OCI-LY7 (cell line): ENCODE data around the gene GEMIN5. TPM values are rescaled to one million over a fixed set of nuclear protein-coding genes. Genes with fewer than 3 reads are reported as not detected.

ENCODE experiments used
- BruUV-seq: library from RNA; stranded (reverse); fragments of 400-500 nt; replicated peaks from 2 replicates; lab custom pipeline; 2021; lab: Mats Ljungman, UMichigan
- CTCF ChIA-PET: fragments of 300-600 bp; sonication (Branson Sonifier 250); formaldehyde crosslinking; loops from one replicate; lab custom pipeline; 2022; ENCODE audit warnings: antibody characterized with exemption; ENCODE audit not compliant: unreplicated experiment; lab: Charles Lee
- POLR2A ChIA-PET: fragments of 300-600 bp; sonication (Branson Sonifier 250); formaldehyde crosslinking; loops from one replicate; lab custom pipeline; 2022; ENCODE audit warnings: antibody characterized with exemption; lab: Charles Lee
- DNase-seq: peaks from one replicate; pipeline ENCODE4 v3.0.0-alpha.2; 2015; ENCODE audit warnings: low spot score
- H2AFZ ChIP-seq: fragments of 200-600 bp; sonication (generic), shearing (Covaris generic); 2 replicates; pipeline ENCODE4 v1.6.1; 2014; ENCODE audit warnings: mild to moderate bottlenecking, antibody characterized with exemption, low read length, moderate library complexity
- H3K27ac ChIP-seq: fragments of 200-600 bp; sonication (generic); 2 replicates; pipeline ENCODE4 v1.5.1; 2014; ENCODE audit warnings: mixed run types, low read depth, mild to moderate bottlenecking, moderate library complexity, low read length, inconsistent platforms; ENCODE audit not compliant: poor library complexity, severe bottlenecking
- H3K36me3 ChIP-seq: fragments of 200-600 bp; sonication (generic); 2 replicates; pipeline ENCODE4 v1.6.1; 2014; ENCODE audit warnings: mild to moderate bottlenecking, antibody characterized with exemption, low read length, moderate library complexity, mixed read lengths; ENCODE audit not compliant: insufficient read depth
- H3K4me1 ChIP-seq: fragments of 200-600 bp; sonication (generic); 2 replicates; pipeline ENCODE4 v1.5.1; 2014; ENCODE audit warnings: mild to moderate bottlenecking, low read length; ENCODE audit not compliant: insufficient read depth, poor library complexity, severe bottlenecking
- H3K4me2 ChIP-seq: fragments of 200-600 bp; sonication (generic); 2 replicates; pipeline ENCODE4 v1.6.1; 2014; ENCODE audit warnings: mild to moderate bottlenecking, low read length
- H3K4me3 ChIP-seq: fragments of 200-600 bp; sonication (generic); 2 replicates; pipeline ENCODE4 v1.5.1; 2014; ENCODE audit warnings: mild to moderate bottlenecking, low read depth, low read length; ENCODE audit not compliant: poor library complexity, severe bottlenecking
- H3K79me2 ChIP-seq: fragments of 200-600 bp; sonication (generic); 2 replicates; pipeline ENCODE4 v1.6.1; 2016; ENCODE audit warnings: low read depth, mild to moderate bottlenecking, low read length, moderate library complexity, mixed read lengths; ENCODE audit not compliant: insufficient read depth
- H3K9me2 ChIP-seq: fragments of 200-600 bp; sonication (generic); 2 replicates; pipeline ENCODE4 v1.6.1; 2016; ENCODE audit warnings: mild to moderate bottlenecking, low read length, mixed read lengths; ENCODE audit not compliant: insufficient read depth
- H3K9me3 ChIP-seq: fragments of 200-600 bp; sonication (generic); 2 replicates; pipeline ENCODE4 v1.6.1; 2014; ENCODE audit warnings: mild to moderate bottlenecking, mixed run types, low read length, mixed read lengths
- H4K20me1 ChIP-seq: fragments of 200-600 bp; sonication (generic); 2 replicates; pipeline ENCODE4 v1.6.1; 2014; ENCODE audit warnings: mild to moderate bottlenecking, antibody characterized with exemption, low read length, moderate library complexity, mixed read lengths; ENCODE audit not compliant: insufficient read depth
- CTCF ChIP-seq: fragments of 200-600 bp; sonication (generic); conservative IDR thresholded peaks from 2 replicates; pipeline ENCODE4 v1.5.1; 2014; ENCODE audit warnings: mild to moderate bottlenecking, antibody characterized with exemption, low read length, moderate library complexity, mixed read lengths
- EZH2phosphoT487 ChIP-seq: fragments of 200-600 bp; sonication (generic); IDR thresholded peaks from 2 replicates; pipeline ENCODE4 v1.6.1; 2018; ENCODE audit warnings: low read depth, borderline replicate concordance, mild to moderate bottlenecking, mixed run types, antibody characterized with exemption, low read length, moderate library complexity, mixed read lengths
- intact Hi-C: fragments of 100-400 bp; cut with micrococcal nuclease; formaldehyde crosslinking; loops from one replicate; pipeline ENCODE4 v1.10.0; 2022; ENCODE audit not compliant: unreplicated experiment
- total RNA-seq, 2 experiments: library from RNA; depleted of rRNA in 1 of 2; stranded (reverse); fragments of >200 nt in 1 of 2; shearing (Covaris generic) in 1 of 2; gene quantifications; 2 replicates each; pipeline ENCODE4 v1.2.3, GENCODE V29; 2014 to 2022

GEMIN5 gene
- total RNA-seq, 2 experiments from 2014 or later, result 17.9 to 25.6 TPM

GRCh38 chr5:154956712-154957111 lies 18.7 kb upstream of the GEMIN5 start:
- no peaks in the 10 kb centered on the region for H3K9me3 ChIP-seq
- no peaks in the 10 kb centered on the region for H4K20me1 ChIP-seq
- DNase-seq, result no peak
- ChIA-PET POLR2A (interaction anchor here (1.4 kb wide), 1 partner anchor 13 kb away, joined by 3 read pairs; no protein-coding TSS in a partner anchor), CTCF (no interaction called here)
- H3K4me2 ChIP-seq, result no peak overlapping the region
- H2AFZ ChIP-seq, result no peak overlapping the region
- H3K27ac ChIP-seq, result no peak overlapping the region
- H3K36me3 ChIP-seq, result peaks cover 88% of the 10 kb centered on the region
- intact Hi-C loops, result no loop called here
- peaks cover 10% of the 10 kb centered on the region; the same call in 1 of the 2 replicates for H3K79me2 ChIP-seq
- no peak for TF ChIP-seq EZH2phosphoT487
- TF ChIP-seq CTCF, result no peak
- H3K4me1 ChIP-seq, result no peaks in the 10 kb centered on the region
- H3K9me2 ChIP-seq, result no peaks in the 10 kb centered on the region
- no peak overlapping the region for H3K4me3 ChIP-seq
- no TSS peak for BruUV-seq

GRCh38 chr5:154949781-154950180 lies 11.8 kb upstream of the GEMIN5 start:
- H3K27ac ChIP-seq, result no peak overlapping the region
- no peaks in the 10 kb centered on the region for H3K9me3 ChIP-seq
- DNase-seq, result no peak
- ChIA-PET CTCF (no interaction called here), POLR2A (no interaction called here)
- peaks cover 69% of the 10 kb centered on the region for H3K79me2 ChIP-seq
- H3K4me1 ChIP-seq, result peaks cover under 1% of the 10 kb centered on the region
- H3K4me2 ChIP-seq, result no peak overlapping the region
- TF ChIP-seq EZH2phosphoT487, result no peak
- TF ChIP-seq CTCF, result no peak
- H3K36me3 ChIP-seq, result peaks cover 84% of the 10 kb centered on the region
- no peak overlapping the region for H3K4me3 ChIP-seq
- H4K20me1 ChIP-seq, result peaks cover 13% of the 10 kb centered on the region
- no peaks in the 10 kb centered on the region for H3K9me2 ChIP-seq
- intact Hi-C loops, result no loop called here
- no TSS peak for BruUV-seq
- no peak overlapping the region for H2AFZ ChIP-seq

- Histone ChIP-seq H3K4me2 (no peak overlapping the region), H3K79me2 (peaks cover 82% of the 10 kb centered on the region), H3K4me1 (peaks cover 7% of the 10 kb centered on the region), H3K36me3 (peaks cover 78% of the 10 kb centered on the region), H3K27ac (no peak overlapping the region), H3K4me3 (no peak overlapping the region), H3K9me3 (no peaks in the 10 kb centered on the region), H2AFZ (no peak overlapping the region), H4K20me1 (peaks cover 13% of the 10 kb centered on the region), H3K9me2 (no peaks in the 10 kb centered on the region)
- no TSS peak for BruUV-seq
- intact Hi-C loops, result no loop called here
- POLR2A ChIA-PET, result no interaction called here
- DNase-seq, result no peak
- no peak for TF ChIP-seq EZH2phosphoT487
- no peak for TF ChIP-seq CTCF
- CTCF ChIA-PET, result no interaction called here
Measured at GRCh38 chr5:154948313-154948712, 10.3 kb upstream of the GEMIN5 start.
